Measurements from ENCODE around the gene PHF23. TPM values are rescaled to one million over a fixed set of nuclear protein-coding genes. Genes with fewer than 3 reads are reported as not detected.
A peak's percentile ranks its signal among the peaks of the same experiment; 100 is the strongest.

Gene PHF23
- total and polyA plus RNA-seq, 2 of the 4 experiments (the other 2 are of a cell fraction), result 44.8 to 58.5 TPM

DNA sequence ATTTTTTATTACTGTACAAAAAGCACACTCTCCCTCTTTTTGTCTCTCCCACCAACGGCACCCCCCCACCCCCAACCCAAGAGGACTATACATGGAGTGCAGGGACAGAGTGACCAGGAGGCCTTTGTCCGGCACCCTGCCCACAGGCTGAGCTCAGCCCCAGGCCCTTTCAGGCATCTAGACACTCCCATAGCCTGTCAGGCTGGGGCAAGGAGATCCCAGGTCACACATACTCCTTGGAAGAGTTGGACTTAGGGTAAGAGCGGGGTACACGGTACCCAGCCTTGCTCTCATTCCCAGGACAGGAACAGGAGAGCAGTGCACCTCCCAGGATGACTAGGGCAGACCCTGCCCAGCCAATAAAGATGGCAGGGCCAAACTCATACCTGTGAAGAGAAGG, 20.9 kb upstream of the PHF23 start:
- BruUV-seq (replicated peaks), result no TSS peak
- no CpG with 5 or more reads among the region's 4 CpGs for WGBS, 2 experiments (ENCODE audit: extremely low coverage in 2 of 2, insufficient read length in 1 of 2)
- H2BK20ac ChIP-seq (ENCODE audit: low read depth, low read length), result no peak overlapping the region
- in situ Hi-C loops (cut with MboI; ENCODE audit: low sequenced_read_pairs), result no loop called here
- H3K4me2 ChIP-seq (ENCODE audit: low read depth, low read length), result no peak overlapping the region
- ATAC-seq (ENCODE audit: low read depth) (no peak), DNase-seq (no peak)
- peaks cover 27% of the 10 kb centered on the region for H3K36me3 ChIP-seq (ENCODE audit: control insufficient read depth, insufficient read depth, low read length)
- no peak overlapping the region for H2AK5ac ChIP-seq (ENCODE audit: low read depth, low read length)
- H3K9me1 ChIP-seq (ENCODE audit: insufficient read depth, low read length), result peaks cover 10% of the 10 kb centered on the region
- no peak overlapping the region for H3K56ac ChIP-seq (ENCODE audit: extremely low read depth, insufficient read depth, low read length)
- no peak overlapping the region for H4K91ac ChIP-seq (ENCODE audit: insufficient read depth, low read depth, low read length)
- H3K79me1 ChIP-seq (ENCODE audit: low read depth in 1 of 2, low read length in 2 of 2), result peaks cover 0 to 6% of the 10 kb centered on the region in 2 experiments; a peak in 1 of 4 replicates
- peak overlapping the region; percentile 71 for H2AK9ac ChIP-seq (replicated peaks; ENCODE audit: low read depth, low read length, poor library complexity)
- H3K4ac ChIP-seq (ENCODE audit: low read depth, low read length), result no peak overlapping the region
- H3K14ac ChIP-seq (replicated peaks; ENCODE audit: low read depth, low read length), result no peak overlapping the region
- H4K8ac ChIP-seq (ENCODE audit: low read depth in 2 of 2, low read length in 2 of 2), result no peak overlapping the region
- H3K4me1 ChIP-seq (ENCODE audit: control insufficient read depth, insufficient read depth, low read length), result peaks cover 8% of the 10 kb centered on the region
- CTCF ChIA-PET, result no interaction called here
- peaks cover 13% of the 10 kb centered on the region; the same call in 1 of the 2 replicates for H3K27me3 ChIP-seq (ENCODE audit: control insufficient read depth, insufficient read depth, low read length)
- H2AFZ ChIP-seq (replicated peaks; ENCODE audit: low read length, poor library complexity), result peak overlapping the region; percentile 23
- H3K23ac ChIP-seq (ENCODE audit: low read depth, low read length), result no peak overlapping the region
- H3K9me3 ChIP-seq (ENCODE audit: control insufficient read depth, insufficient read depth, low read length), result no peaks in the 10 kb centered on the region
- POLR2A ChIA-PET (ENCODE audit: unreplicated experiment), result no interaction called here
- no peak overlapping the region for H3K9ac ChIP-seq (ENCODE audit: low read depth, low read length)
- H2BK120ac ChIP-seq (ENCODE audit: low read depth, low read length), result no peak overlapping the region
- H3K18ac ChIP-seq (ENCODE audit: low read depth, low read length), result no peak overlapping the region
- no peak overlapping the region for H2BK5ac ChIP-seq (ENCODE audit: low read depth, low read length, poor library complexity, severe bottlenecking)
- H4K20me1 ChIP-seq (ENCODE audit: insufficient read depth, low read length), result no peaks in the 10 kb centered on the region
- TF ChIP-seq NFE2L2 (IDR thresholded peaks at IDR 0.05; ENCODE audit: low read depth, low read length), result no peak
- no peak overlapping the region for H3K27ac ChIP-seq (ENCODE audit: insufficient read depth, low read length)
- no peak overlapping the region for H3K4me3 ChIP-seq (ENCODE audit: insufficient read depth, low read depth, low read length)
- H4K5ac ChIP-seq (ENCODE audit: low read depth, low read length), result no peak overlapping the region
- no peak overlapping the region for H2BK15ac ChIP-seq (ENCODE audit: low read depth, low read length)
- intact Hi-C loops (cut with micrococcal nuclease), result no loop called here
- dilution Hi-C loops (cut with HindIII; ENCODE audit: low sequenced_read_pairs, unreplicated experiment), result no loop called here

Measured in IMR-90 (cell line).